ENCODE results near the gene PROKR1. TPM values are rescaled to one million over a fixed set of nuclear protein-coding genes. Genes with fewer than 3 reads are reported as not detected.

The PROKR1 gene
- 0.06 TPM in 1 of 2 replicates, not detected in the other for polyA plus RNA-seq
- not detected in 2 replicates for polyA minus RNA-seq

DNA sequence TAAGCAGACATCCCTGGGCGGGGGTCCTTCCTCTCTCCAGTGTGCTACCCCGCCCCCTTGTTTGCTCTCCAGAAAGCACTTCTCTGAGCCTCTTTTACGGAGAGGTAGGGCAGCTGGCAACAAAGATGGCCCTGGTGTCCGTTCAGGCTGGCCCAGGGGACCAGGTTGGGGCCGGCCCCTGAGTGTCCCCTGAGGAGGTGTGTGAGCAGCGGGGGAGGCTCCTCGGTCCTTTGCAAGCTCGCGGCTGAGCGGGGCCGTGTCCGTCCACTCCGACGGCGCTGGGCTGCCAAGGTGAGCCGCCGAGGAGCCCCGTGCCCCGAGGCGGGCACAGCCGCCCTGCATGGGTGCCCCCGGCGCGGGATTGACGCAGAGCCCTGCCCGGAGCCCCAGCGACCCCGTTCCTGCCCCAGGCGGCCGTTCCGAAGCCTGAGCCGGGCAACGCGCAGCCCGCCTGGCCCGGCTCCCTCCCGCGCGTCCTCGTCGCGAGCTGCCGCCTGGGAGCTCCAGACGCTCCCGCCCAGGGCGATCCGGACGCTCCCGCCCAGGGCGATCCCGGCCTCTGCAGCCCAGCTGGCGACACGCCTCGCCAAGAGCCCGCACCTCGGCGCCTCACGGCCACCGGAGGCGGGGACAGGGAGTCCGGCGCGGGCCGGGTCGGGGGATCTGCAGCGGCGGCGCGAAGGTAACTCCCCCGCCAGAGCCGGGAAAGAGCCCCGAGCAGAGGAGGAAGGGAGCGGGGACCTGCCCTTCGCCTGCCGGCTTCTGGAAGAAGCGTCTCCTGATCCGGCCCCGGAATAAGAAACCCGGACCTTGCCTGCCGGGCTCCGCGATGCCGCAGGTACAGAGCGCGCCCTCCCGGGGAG is at the start of gene PROKR1:
Gene PROKR1, plus strand, starts transcription at position 569 of the 863 bp plus-strand sequence. CDS start 2,243 bp downstream, outside the sequence.
- Histone ChIP-seq H3K9me3 (ENCODE audit: low read length) (peaks cover 5% of the 10 kb centered on the region), H3K4me2 (ENCODE audit: low read length) (peak within 1 kb of the TSS; percentile 39), H3K79me2 (replicated peaks; ENCODE audit: insufficient read depth, low read length) (no peaks in the 10 kb centered on the region), H2AFZ (ENCODE audit: low read depth, low read length) (no peak within 1 kb of the TSS), H3K9ac (ENCODE audit: low read length) (peak within 1 kb of the TSS; percentile 57), H3F3A (ENCODE audit: insufficient read depth, low read length, poor library complexity, severe bottlenecking) (no peaks in the 10 kb centered on the region), H3K27me3 (ENCODE audit: insufficient read depth, low read depth, low read length) (peaks cover 43% of the 10 kb centered on the region), H4K20me1 (ENCODE audit: insufficient read depth) (no peaks in the 10 kb centered on the region), H3K9me2 (ENCODE audit: insufficient read depth, low read length) (no peaks in the 10 kb centered on the region), H3K27ac (ENCODE audit: low read length) (no peak within 1 kb of the TSS), H3K36me3 (ENCODE audit: insufficient read depth, low read length) (no peaks in the 10 kb centered on the region), H3K4me3 (ENCODE audit: low read length) (peak within 1 kb of the TSS; percentile 79)
- TF ChIP-seq SMC3 (conservative IDR thresholded peaks at IDR 0.05; ENCODE audit: poor library complexity), result no peak
- TF ChIP-seq POLR2AphosphoS5 (IDR thresholded peaks at IDR 0.05), result no peak
- peak; percentile 41 for TF ChIP-seq EZH2 (IDR thresholded peaks at IDR 0.05; ENCODE audit: borderline replicate concordance, insufficient read depth, low read length, poor library complexity, severe bottlenecking)
- no peak for TF ChIP-seq RAD21 (conservative IDR thresholded peaks at IDR 0.05)
- TF ChIP-seq, protein P1, sequence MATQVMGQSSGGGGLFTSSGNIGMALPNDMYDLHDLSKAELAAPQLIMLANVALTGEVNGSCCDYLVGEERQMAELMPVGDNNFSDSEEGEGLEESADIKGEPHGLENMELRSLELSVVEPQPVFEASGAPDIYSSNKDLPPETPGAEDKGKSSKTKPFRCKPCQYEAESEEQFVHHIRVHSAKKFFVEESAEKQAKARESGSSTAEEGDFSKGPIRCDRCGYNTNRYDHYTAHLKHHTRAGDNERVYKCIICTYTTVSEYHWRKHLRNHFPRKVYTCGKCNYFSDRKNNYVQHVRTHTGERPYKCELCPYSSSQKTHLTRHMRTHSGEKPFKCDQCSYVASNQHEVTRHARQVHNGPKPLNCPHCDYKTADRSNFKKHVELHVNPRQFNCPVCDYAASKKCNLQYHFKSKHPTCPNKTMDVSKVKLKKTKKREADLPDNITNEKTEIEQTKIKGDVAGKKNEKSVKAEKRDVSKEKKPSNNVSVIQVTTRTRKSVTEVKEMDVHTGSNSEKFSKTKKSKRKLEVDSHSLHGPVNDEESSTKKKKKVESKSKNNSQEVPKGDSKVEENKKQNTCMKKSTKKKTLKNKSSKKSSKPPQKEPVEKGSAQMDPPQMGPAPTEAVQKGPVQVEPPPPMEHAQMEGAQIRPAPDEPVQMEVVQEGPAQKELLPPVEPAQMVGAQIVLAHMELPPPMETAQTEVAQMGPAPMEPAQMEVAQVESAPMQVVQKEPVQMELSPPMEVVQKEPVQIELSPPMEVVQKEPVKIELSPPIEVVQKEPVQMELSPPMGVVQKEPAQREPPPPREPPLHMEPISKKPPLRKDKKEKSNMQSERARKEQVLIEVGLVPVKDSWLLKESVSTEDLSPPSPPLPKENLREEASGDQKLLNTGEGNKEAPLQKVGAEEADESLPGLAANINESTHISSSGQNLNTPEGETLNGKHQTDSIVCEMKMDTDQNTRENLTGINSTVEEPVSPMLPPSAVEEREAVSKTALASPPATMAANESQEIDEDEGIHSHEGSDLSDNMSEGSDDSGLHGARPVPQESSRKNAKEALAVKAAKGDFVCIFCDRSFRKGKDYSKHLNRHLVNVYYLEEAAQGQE (IDR thresholded peaks at IDR 0.05; ENCODE audit: borderline replicate concordance), result no peak
- peak; percentile 19 for TF ChIP-seq MXI1 (conservative IDR thresholded peaks at IDR 0.05; ENCODE audit: poor library complexity, severe bottlenecking)

DNA sequence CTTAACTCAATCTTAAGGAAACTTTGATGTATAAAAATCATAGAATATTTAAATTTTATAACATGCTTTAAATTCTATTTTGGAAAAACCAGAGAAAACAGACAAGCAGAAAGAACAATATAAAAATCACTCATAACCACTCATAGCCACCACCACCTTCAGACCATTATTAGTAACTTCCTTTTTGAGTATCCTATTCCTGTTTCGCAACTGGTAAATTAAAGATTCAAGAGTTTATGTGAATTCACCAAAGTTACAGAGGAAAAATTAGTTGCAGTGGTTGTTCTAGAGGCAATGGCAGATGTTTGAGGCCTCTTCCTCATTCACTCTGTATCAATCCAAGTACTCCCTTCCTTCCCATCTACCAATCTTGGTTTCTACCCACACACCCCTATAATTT is 49.3 kb upstream of the PROKR1 start:
- no peaks in the 10 kb centered on the region for H3K79me2 ChIP-seq (replicated peaks; ENCODE audit: insufficient read depth, low read length)
- H3K4me3 ChIP-seq (ENCODE audit: low read length), result no peak overlapping the region
- no peaks in the 10 kb centered on the region for H3F3A ChIP-seq (ENCODE audit: insufficient read depth, low read length, poor library complexity, severe bottlenecking)
- no peak overlapping the region for H2AFZ ChIP-seq (ENCODE audit: low read depth, low read length)
- H3K9ac ChIP-seq (ENCODE audit: low read length), result no peak overlapping the region
- H3K27me3 ChIP-seq (ENCODE audit: insufficient read depth, low read depth, low read length), result no peaks in the 10 kb centered on the region
- H3K27ac ChIP-seq (ENCODE audit: low read length), result no peak overlapping the region
- no peak overlapping the region for H3K4me2 ChIP-seq (ENCODE audit: low read length)
- H4K20me1 ChIP-seq (ENCODE audit: insufficient read depth), result no peaks in the 10 kb centered on the region
- TF ChIP-seq SMC3 (conservative IDR thresholded peaks at IDR 0.05; ENCODE audit: poor library complexity) (no peak), TAF1 (IDR thresholded peaks at IDR 0.05; ENCODE audit: low read depth) (no peak), RAD21 (conservative IDR thresholded peaks at IDR 0.05) (no peak), EZH2 (IDR thresholded peaks at IDR 0.05; ENCODE audit: borderline replicate concordance, insufficient read depth, low read length, poor library complexity, severe bottlenecking) (no peak), EP300 (conservative IDR thresholded peaks at IDR 0.05; ENCODE audit: poor library complexity, severe bottlenecking) (no peak), POLR2AphosphoS5 (IDR thresholded peaks at IDR 0.05) (no peak), MXI1 (conservative IDR thresholded peaks at IDR 0.05; ENCODE audit: poor library complexity, severe bottlenecking) (no peak)
- TF ChIP-seq, protein P1 (IDR thresholded peaks at IDR 0.05; ENCODE audit: borderline replicate concordance), result no peak
- TF ChIP-seq, protein P2, sequence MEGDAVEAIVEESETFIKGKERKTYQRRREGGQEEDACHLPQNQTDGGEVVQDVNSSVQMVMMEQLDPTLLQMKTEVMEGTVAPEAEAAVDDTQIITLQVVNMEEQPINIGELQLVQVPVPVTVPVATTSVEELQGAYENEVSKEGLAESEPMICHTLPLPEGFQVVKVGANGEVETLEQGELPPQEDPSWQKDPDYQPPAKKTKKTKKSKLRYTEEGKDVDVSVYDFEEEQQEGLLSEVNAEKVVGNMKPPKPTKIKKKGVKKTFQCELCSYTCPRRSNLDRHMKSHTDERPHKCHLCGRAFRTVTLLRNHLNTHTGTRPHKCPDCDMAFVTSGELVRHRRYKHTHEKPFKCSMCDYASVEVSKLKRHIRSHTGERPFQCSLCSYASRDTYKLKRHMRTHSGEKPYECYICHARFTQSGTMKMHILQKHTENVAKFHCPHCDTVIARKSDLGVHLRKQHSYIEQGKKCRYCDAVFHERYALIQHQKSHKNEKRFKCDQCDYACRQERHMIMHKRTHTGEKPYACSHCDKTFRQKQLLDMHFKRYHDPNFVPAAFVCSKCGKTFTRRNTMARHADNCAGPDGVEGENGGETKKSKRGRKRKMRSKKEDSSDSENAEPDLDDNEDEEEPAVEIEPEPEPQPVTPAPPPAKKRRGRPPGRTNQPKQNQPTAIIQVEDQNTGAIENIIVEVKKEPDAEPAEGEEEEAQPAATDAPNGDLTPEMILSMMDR (IDR thresholded peaks at IDR 0.05; ENCODE audit: poor library complexity, severe bottlenecking), result no peak
- H3K36me3 ChIP-seq (ENCODE audit: insufficient read depth, low read length), result no peaks in the 10 kb centered on the region
- no peaks in the 10 kb centered on the region for H3K9me2 ChIP-seq (ENCODE audit: insufficient read depth, low read length)
- H3K9me3 ChIP-seq (ENCODE audit: low read length), result no peaks in the 10 kb centered on the region

All from neural cell (in vitro differentiated cells).